Dendritic cell treated with granulocyte-macrophage colony-stimulating factor and Interleukin-4, amounts not matched to agents 40 ng/mL and 50 ng/mL, for 4 days (primary cell): ENCODE measurements around the gene WDR82.
A peak's percentile ranks its signal among the peaks of the same experiment; 100 is the strongest.

Experiments used
- H3K27ac Mint-ChIP-seq: one replicate; pipeline ENCODE4 v1.8.0; 2022; ENCODE audit warnings: mild to moderate bottlenecking, mixed read lengths
- H3K27me3 Mint-ChIP-seq: one replicate; pipeline ENCODE4 v1.8.0; 2022; ENCODE audit warnings: mild to moderate bottlenecking, mixed read lengths
- H3K36me3 Mint-ChIP-seq: one replicate; pipeline ENCODE4 v1.8.0; 2022; ENCODE audit warnings: low read depth, mixed read lengths
- H3K4me1 Mint-ChIP-seq: one replicate; pipeline ENCODE4 v1.8.0; 2022; ENCODE audit warnings: low read depth, mixed read lengths
- H3K4me3 Mint-ChIP-seq: one replicate; pipeline ENCODE4 v1.8.0; 2022; ENCODE audit warnings: mild to moderate bottlenecking, moderate library complexity, mixed read lengths
- H3K9me3 Mint-ChIP-seq: one replicate; pipeline ENCODE4 v1.8.0; 2022; ENCODE audit warnings: mixed read lengths
- intact Hi-C: fragments of 100-400 bp; cut with micrococcal nuclease; formaldehyde crosslinking; loops from one replicate; pipeline ENCODE4 v1.15.0; 2022

Gene WDR82

DNA sequence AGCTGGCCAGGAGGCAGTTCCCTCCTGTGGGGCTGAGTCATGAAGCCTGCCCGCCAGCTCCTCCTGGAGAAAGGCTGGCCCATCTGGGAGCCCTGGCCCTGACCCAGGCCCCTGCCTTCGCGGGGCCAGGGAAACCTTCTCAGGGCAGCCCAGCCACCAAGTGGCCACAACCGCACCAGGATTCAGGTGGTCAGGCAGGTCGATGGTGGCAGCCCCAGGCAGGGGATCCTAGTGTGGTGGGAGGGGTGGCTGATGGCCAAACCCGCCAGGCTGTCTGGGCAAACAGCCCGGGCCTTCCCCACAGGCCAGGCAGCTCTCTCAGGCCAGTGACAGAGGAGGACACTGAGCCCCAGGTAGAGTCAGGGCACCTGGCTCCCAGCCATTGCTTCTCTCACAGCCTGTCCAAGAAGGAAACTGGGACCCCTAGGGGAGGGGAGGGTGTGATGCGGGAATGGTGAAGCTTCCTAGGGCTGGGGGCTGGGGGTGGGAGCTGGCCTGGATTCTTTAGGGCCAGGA, 40.7 kb downstream of the WDR82 start:
- intact Hi-C loops: loop anchor here (1.0 to 5.0 kb wide), 2 partner anchors 9 to 40 kb away; partner anchors contain the start of gene WDR82
- Mint-ChIP-seq H3K36me3 (peaks cover 63% of the 10 kb centered on the region), H3K27me3 (no peaks in the 10 kb centered on the region), H3K4me3 (peak overlapping the region; percentile 91), H3K4me1 (peaks cover 86% of the 10 kb centered on the region), H3K27ac (peak overlapping the region; percentile 97), H3K9me3 (no peaks in the 10 kb centered on the region)

- H3K4me3 Mint-ChIP-seq: peak overlapping the region; percentile 91
- H3K27me3 Mint-ChIP-seq: no peaks in the 10 kb centered on the region
- peaks cover 69% of the 10 kb centered on the region for H3K36me3 Mint-ChIP-seq
- peaks cover 91% of the 10 kb centered on the region for H3K4me1 Mint-ChIP-seq
- no peaks in the 10 kb centered on the region for H3K9me3 Mint-ChIP-seq
- H3K27ac Mint-ChIP-seq: peak overlapping the region; percentile 97
- intact Hi-C loops: loop anchor here (1.0 to 5.0 kb wide), 2 partner anchors 9 to 40 kb away; partner anchors contain the start of gene WDR82
Measured at GRCh38 chr3:52237006-52237656, 41.3 kb downstream of the WDR82 start.

- no peaks in the 10 kb centered on the region for H3K9me3 Mint-ChIP-seq
- H3K4me3 Mint-ChIP-seq: peak overlapping the region; percentile 91
- H3K27ac Mint-ChIP-seq: peak overlapping the region; percentile 75
- H3K27me3 Mint-ChIP-seq: no peaks in the 10 kb centered on the region
- peaks cover 76% of the 10 kb centered on the region for H3K36me3 Mint-ChIP-seq
- intact Hi-C loops: loop anchor here (5.0 kb wide), 1 partner anchor 41 kb away; the partner anchor contains the start of gene WDR82
- H3K4me1 Mint-ChIP-seq: peaks cover 91% of the 10 kb centered on the region
Measured at GRCh38 chr3:52236424-52236886, 42.0 kb downstream of the WDR82 start.

DNA sequence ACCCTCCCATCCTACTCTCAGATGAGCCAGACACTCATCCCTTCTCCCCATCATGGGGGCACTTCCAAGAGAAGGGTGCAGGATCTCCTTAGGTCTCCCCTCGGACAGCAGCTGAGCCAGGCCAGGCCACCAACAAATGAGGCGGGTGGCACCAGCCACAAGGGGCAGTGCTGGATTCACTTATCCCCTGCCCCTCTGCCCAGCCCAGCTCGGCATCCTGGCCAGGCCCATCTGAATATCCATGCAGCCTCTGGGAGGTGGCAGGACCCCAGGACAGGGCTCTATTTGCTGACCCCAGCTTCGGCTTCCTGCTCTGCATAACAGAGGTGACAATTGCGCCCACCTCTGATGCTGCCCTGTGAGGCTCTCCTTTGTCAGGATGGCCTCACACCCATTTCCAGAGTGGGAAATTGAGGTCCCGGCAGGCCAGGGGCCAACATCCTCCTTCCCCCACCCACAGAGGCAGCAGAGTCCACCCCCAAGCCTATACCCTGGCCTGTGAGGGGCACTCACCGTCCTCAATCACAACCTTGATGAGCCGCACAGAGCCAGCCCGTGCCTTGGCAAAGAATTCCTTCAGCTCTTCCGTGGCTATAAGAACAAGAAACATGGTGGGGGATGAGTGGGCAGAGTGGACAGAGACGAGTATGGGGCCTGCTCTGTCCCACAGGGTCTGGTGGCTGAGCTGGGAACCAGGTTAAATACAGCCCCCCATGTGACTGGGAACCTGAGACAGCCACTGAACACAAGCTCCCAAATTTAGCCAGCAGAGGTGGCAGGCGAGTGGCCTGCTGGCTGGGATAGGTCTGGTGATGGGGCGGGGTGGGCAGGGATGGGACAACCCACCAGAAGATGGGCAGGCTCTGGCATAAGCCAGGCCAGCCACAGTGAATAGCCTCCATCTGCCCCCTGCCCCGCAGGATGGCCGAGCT, 43.7 kb downstream of the WDR82 start:
- Mint-ChIP-seq H3K27me3 (no peaks in the 10 kb centered on the region), H3K27ac (no peak overlapping the region), H3K4me3 (no peak overlapping the region), H3K36me3 (peaks cover 93% of the 10 kb centered on the region), H3K9me3 (no peaks in the 10 kb centered on the region), H3K4me1 (peaks cover 89% of the 10 kb centered on the region)
- intact Hi-C loops: loop anchor here (5.0 kb wide), 1 partner anchor 43 kb away; the partner anchor contains the start of gene WDR82

DNA sequence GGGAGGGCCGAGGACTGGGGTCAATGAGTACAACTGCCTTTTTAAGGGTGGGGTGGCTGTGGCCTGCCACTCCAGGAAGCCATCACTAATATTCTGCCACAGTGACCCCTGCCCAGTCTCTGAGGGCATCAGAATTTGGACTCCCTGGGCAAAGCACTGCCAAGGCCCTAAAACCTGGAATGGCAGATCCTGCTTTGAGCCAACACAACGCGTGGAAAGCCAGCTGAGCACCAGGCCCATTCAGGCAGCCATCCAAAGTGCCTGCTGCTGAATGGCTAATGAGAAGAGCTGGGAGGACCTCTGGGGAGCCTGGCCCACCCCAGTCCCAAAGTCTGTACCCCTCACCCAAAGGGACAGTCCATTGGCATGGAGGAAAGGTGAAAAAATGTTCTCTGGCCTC, 44.5 kb downstream of the WDR82 start:
- H3K27me3 Mint-ChIP-seq: no peaks in the 10 kb centered on the region
- H3K4me1 Mint-ChIP-seq: peaks cover 88% of the 10 kb centered on the region
- no peak overlapping the region for H3K4me3 Mint-ChIP-seq
- no peak overlapping the region for H3K27ac Mint-ChIP-seq
- peaks cover 93% of the 10 kb centered on the region for H3K36me3 Mint-ChIP-seq
- intact Hi-C loops: no loop called here
- H3K9me3 Mint-ChIP-seq: no peaks in the 10 kb centered on the region

GRCh38 chr3:52233108-52233591, 45.3 kb downstream of the WDR82 start:
- peaks cover 93% of the 10 kb centered on the region for H3K36me3 Mint-ChIP-seq
- H3K4me1 Mint-ChIP-seq: peaks cover 84% of the 10 kb centered on the region
- H3K27me3 Mint-ChIP-seq: no peaks in the 10 kb centered on the region
- H3K4me3 Mint-ChIP-seq: no peak overlapping the region
- H3K27ac Mint-ChIP-seq: no peak overlapping the region
- intact Hi-C loops: no loop called here
- no peaks in the 10 kb centered on the region for H3K9me3 Mint-ChIP-seq

- intact Hi-C loops: no loop called here
- Mint-ChIP-seq H3K4me3 (no peak overlapping the region), H3K27ac (peak overlapping the region; percentile 3), H3K9me3 (no peaks in the 10 kb centered on the region), H3K36me3 (peaks cover 97% of the 10 kb centered on the region), H3K27me3 (no peaks in the 10 kb centered on the region), H3K4me1 (peaks cover 77% of the 10 kb centered on the region)
Measured at GRCh38 chr3:52232279-52233107, 46.0 kb downstream of the WDR82 start.

- peak overlapping the region; percentile 3 for H3K27ac Mint-ChIP-seq
- intact Hi-C loops: loop anchor here (2.0 kb wide), 1 partner anchor 107 kb away; no protein-coding TSS in a partner anchor
- H3K36me3 Mint-ChIP-seq: peaks cover 98% of the 10 kb centered on the region
- H3K4me1 Mint-ChIP-seq: peaks cover 73% of the 10 kb centered on the region
- no peaks in the 10 kb centered on the region for H3K27me3 Mint-ChIP-seq
- no peak overlapping the region for H3K4me3 Mint-ChIP-seq
- H3K9me3 Mint-ChIP-seq: no peaks in the 10 kb centered on the region
Measured at GRCh38 chr3:52231502-52232278, 46.8 kb downstream of the WDR82 start.

DNA sequence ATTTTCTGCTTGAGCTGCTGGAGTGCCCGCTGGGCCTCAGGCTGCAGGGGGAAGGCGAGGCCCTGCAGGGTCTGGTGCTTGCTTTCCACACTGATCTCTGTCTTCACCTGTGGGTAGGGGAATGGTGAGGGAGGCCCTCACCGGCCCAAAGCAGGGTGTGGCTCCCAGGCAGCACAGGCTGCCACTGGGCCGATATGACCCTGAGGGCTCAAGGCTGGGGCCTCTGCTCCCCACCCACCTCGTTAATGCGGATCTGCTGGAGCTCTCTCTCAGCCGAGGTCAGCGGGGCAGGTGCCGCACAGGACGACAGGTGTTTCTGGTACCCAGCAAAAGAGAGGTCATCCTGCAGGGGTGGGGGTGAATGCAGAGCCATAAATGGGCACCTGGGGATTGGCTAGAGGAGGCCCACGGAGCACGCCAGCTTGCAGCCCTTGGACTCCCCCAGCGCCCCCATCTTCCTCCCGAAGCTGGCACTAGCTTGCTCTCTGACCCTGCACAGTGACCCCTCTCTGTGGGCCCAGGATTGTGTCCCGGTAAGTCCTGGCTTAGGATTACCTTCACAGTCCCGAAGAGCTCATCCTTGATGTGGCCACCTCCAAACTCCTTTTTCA, 47.5 kb downstream of the WDR82 start:
- Mint-ChIP-seq H3K27ac (no peak overlapping the region), H3K9me3 (no peaks in the 10 kb centered on the region), H3K4me3 (no peak overlapping the region), H3K27me3 (no peaks in the 10 kb centered on the region), H3K36me3 (peaks cover 91% of the 10 kb centered on the region), H3K4me1 (peaks cover 73% of the 10 kb centered on the region)
- intact Hi-C loops: loop anchor here (2.0 kb wide), 1 partner anchor 108 kb away; no protein-coding TSS in a partner anchor

DNA sequence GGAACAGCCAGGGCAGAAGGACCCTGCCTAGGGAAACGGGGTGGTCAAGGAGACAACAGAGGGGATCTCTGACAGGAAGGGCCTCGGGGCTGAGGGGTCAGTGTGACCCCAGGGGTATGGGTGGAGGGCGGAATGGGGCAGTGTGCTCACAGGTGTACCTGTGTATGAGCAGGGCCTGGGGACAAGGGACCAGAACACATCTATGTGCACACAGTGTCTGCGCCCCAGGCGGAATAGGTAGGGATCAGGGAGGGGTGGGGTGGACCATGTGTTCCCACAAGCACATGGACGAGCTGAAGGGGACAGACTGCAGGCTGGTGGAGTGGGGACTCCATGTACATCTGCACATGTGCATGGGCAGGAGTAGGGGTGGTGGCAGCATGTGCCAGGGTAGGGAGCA, 48.0 kb downstream of the WDR82 start:
- Mint-ChIP-seq H3K9me3 (no peaks in the 10 kb centered on the region), H3K4me1 (peaks cover 73% of the 10 kb centered on the region), H3K27ac (no peak overlapping the region), H3K4me3 (no peak overlapping the region), H3K27me3 (no peaks in the 10 kb centered on the region), H3K36me3 (peaks cover 86% of the 10 kb centered on the region)
- intact Hi-C loops: loop anchor here (2.0 kb wide), 1 partner anchor 108 kb away; no protein-coding TSS in a partner anchor

- intact Hi-C loops: loop anchor here (2.0 kb wide), 1 partner anchor 109 kb away; no protein-coding TSS in a partner anchor
- Mint-ChIP-seq H3K4me3 (no peak overlapping the region), H3K9me3 (no peaks in the 10 kb centered on the region), H3K27ac (no peak overlapping the region), H3K4me1 (peaks cover 73% of the 10 kb centered on the region), H3K27me3 (no peaks in the 10 kb centered on the region), H3K36me3 (peaks cover 78% of the 10 kb centered on the region)
Measured at GRCh38 chr3:52229656-52230055, 48.8 kb downstream of the WDR82 start.

DNA sequence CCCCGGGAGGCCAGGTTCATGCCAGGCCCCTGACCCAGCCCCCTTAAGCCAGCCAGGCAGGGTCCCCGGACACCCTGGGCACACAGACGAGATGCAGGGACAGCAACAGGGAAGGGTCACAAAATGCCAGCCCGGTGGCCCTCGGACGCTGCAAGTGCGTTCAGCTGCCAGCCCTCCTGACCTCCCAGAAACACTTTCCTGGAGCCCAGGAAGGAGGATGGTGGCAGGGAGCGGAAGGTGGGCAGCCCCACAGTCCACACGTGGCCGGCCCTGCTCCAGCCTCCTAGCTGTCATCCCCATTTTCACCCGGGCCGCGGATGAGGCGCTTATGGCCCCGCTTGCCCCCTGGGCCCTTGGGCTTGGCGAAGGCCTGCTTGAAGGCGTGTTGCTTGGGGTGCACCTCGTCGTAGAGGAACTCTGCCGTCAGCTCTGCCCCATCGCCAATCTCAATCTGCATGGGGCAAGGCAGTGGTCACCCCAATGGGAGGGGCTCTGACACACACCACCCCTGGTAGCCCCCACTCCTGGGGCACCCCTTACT, 49.6 kb downstream of the WDR82 start:
- Mint-ChIP-seq H3K27ac (no peak overlapping the region), H3K36me3 (peaks cover 71% of the 10 kb centered on the region), H3K4me1 (peaks cover 72% of the 10 kb centered on the region), H3K4me3 (no peak overlapping the region), H3K27me3 (peaks cover 2% of the 10 kb centered on the region), H3K9me3 (no peaks in the 10 kb centered on the region)
- intact Hi-C loops: no loop called here
